Jurkat, Clone E6-1 (cell line): ENCODE measurements around the gene HIF3A.
"Not testable (repeated sequence)": the region's sequence is repeated elsewhere in the genome, so short reads cannot be mapped to it uniquely, and the experiment has no call there.

Experiments
- DNase-seq: peaks from one replicate; pipeline ENCODE4 v3.0.0-alpha.2; 2011; ENCODE audit warnings: low read depth, low spot score
- H3K4me3 ChIP-seq: 2 replicates; pipeline ENCODE4 v1.5.1; 2011; ENCODE audit warnings: mild to moderate bottlenecking, low read length, control low read depth, moderate library complexity

Gene HIF3A

DNA sequence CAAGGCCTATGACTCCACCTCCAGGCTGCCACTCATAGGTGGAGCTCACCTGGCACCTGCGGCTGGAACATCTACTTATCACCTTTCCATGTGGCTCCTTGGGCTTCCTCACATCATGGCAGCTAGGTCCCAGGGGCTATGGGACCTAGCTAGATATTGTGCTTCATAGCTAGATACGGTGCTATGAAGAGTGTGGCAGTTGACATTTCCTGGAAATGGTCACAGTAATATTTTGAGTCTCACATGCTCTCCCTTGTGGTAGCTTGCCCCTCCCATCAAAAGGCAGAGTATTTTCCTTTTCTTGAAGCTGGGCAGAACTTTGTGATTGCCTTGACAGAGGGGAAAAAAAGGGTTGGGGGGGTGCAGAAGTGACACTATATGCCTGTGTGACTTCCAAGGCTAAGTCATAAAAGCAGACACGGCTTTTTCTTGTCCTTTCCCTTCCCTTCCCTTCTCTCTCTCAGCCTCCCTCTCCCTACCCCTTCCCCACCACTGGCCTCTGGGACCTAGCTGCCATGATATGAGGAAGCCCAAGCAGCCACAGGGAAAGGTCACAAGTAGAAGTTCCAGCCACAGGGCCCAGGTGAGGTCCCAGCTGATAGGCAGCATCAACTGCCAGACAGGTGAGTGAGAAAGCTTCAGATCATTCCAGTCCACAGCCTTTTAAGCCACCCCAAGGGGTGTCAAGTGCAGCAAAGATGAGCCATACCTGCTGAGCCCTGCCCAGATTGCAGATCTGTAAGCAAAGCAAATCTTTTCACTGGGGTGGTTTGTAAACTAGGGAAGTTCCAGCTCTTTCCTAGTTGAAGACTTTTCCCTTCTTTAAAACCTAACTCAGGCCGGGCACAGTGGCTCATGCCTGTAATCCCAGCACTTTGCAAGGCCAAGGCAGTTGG is 6.9 kb upstream of the HIF3A start:
- no peak for DNase-seq
- H3K4me3 ChIP-seq = no peak overlapping the region

DNA sequence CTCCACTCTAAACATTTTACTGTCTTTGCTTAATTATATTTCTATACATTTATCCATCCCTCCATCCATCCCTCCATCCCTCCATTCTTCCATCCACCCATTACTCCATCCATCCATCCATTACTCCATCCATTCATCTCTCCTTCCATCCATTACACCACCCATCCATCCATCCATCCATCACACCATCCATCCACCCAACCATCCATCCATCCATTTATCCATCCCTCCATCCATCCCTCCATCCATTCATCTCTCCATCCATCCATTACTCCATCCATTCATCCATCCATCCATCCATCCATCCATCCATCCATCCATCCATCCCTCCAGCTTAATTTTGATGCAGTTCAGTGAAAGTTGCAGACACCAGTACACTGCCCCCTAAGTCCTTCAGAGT is 5.0 kb upstream of the HIF3A start:
- DNase-seq = no peak
- H3K4me3 ChIP-seq = no peak overlapping the region

DNA sequence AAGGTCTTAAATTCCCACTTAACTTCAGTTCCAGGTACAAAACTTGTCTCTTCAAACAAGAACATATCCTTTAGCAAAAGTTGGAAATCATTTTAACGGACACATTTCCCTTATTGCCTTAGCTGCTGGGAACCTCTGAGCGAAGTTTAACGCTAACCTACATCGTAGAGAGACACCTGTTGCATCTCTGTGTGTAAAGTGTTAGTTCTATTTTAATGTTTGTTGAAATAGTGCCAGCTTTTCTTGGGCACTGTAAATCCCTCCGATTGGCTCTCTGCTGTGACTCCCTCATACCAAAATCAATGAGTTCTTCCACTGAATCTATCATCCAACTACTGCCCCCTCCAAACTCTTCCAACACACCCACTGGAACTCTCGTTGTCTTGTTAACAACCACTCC is 2.3 kb upstream of the HIF3A start:
- H3K4me3 ChIP-seq = no peak overlapping the region
- DNase-seq = no peak

DNA sequence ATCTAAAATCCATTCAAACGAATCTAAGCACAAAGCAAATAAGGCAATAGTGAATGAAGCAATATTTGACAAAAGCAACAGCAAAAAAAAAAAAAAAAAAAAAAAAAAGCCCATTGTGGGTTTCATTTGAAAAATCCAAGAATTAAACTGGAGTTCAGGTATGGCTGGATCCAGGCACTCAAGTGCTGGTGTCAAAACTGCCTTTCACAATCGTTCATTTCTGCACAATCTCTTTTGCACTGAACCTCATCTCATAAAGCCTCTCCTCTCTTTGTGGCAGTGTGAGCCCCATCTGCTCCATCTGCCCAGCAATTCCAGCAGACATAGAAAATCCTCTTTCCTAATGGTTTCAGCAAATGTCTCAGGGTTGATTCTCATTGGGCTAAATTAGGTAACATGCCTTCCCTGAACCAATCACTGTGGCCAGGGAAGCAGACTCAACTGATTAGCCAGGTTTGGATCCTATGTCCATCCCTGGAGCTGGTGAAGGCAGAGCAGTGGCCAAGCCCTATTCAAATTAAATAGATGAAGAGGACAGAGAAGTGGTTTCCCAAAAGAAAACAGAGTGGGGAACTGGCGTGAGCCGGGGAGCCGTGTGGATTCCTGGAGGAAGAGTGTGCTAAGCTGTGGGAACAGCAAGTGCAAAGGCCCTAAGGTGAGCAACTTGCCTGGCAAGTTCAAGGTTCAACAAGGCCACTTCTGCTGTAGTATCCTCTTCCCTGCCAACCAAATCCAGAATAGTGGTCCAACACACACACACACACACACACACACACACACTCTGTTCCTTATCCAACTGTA is 1.2 kb upstream of the HIF3A start:
- H3K4me3 ChIP-seq = no peak overlapping the region
- no peak for DNase-seq

DNA sequence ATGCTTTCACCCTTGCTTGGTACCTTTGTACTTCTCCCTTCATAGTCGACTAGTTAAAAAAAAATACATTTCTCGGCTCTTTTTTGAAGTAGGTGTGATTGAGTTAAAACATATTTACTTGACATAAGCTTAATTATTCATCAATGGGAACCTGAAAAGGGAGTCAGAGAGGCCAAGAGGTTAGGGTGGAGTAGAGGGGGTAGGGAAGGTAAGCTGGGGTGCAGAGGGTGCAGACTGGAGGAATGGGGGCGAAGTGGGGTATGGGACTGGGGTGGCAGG is 701 bp upstream of the HIF3A start:
- no peak overlapping the region for H3K4me3 ChIP-seq
- DNase-seq = no peak

DNA sequence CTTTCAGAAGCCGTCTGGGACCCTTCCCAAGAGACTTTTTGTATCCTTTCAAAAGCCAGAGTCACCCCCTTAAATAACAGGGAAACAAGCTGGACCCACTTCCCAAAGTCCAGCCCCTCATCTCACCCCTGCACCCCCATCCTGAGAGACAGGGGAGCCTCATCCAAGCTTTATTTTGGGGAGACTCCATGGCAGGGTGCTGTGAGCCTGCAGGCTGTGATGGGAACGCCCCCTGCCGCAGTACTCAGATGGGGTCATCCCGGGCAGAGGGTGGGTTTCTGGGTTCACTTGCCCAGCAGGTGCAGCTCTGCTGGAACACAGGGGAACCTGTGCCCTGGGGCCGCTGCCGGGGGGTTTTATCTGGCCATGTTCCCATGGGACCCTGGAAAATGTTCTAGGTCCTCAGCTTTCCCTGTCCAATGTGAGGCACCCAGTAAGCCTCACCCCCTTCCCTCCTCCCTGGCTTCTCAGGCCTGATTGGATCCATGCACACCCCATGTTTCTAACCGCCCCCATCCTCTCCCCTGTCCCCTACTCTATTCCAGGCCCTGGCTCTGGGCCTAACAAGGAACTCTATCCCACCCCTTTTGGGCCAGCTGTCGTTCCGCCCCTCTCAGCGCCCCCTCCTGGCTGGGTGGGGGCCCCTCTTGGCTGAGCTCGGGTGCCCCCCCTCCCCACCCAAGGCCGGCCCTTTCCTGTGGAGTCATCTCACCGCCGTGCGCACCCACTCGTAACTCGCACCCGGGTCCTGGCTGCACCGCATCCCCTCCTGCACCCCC is 1.0 kb downstream of the HIF3A start:
- no peak overlapping the region for H3K4me3 ChIP-seq
- DNase-seq = no peak

DNA sequence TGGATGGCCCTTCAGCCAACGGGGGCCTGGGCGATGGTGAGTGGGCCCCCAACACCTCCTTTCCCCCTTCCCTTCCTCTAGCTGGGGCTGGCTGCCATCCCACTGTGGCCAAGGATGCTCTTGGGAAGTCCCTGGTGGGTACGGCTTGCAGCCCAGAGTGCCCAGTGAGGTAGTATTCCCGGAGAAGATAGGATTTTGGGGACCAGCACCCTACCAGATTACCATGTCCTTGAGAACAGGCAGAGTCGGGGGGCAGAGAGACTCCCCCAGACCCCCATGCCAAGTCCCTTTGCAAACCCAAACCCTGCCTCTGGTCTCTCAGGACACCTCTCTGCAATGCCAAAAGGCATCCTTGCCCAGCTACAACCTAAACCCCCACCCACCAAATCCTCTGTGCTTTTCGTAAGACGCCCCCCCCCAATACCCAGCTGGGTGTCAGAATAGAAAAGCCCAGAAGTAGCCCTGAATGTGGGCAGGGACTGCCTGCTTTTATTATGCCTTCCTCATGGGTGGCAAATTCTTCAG is 1.7 kb downstream of the HIF3A start:
- no peak for DNase-seq
- no peak overlapping the region for H3K4me3 ChIP-seq

DNA sequence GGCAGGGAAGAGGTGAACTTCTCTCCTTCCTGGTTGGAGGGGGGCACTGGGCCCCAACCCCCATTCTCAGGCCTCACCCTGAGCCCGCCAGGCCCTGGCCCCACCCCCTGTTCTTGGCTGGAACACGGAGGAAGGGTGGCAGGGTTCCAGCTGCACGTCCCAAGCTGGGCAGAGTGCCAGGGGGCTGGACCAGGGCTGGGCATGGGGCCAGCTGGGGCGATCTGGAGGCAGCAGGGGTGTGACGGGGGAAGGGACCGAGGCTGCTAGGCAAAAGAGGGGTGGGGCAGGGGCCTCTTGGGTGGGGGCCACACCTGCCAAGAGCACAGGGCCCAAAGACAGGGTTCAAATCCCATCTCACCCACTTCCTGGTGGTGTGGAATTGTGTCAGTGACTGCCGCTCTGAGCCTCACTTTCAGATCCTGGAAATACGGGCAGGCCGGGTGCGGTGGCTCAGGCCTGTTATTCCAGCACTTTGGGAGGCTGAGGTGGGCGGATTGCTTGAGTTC is 2.2 kb downstream of the HIF3A start:
- DNase-seq = no peak
- no peak overlapping the region for H3K4me3 ChIP-seq

DNA sequence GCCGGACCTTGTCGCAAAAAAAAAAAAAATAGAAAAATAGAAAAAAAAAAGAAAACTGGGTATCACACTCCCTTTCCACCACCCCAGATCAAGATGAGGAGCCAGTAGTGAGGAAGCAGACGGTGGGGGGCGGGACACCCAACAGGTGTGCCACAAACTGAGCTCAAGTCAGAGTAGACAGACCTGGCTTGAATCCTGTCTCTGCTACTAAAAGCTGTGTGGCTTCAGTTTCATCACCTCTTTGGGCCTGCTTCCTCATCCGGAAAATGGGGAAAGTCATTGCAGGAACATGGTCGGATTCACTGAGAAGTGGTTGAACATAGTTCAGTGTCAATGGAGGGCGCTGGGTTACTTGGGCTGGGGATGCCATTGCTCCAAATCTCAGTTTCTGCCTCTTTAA is 2.9 kb downstream of the HIF3A start:
- no peak overlapping the region for H3K4me3 ChIP-seq
- DNase-seq = no peak

DNA sequence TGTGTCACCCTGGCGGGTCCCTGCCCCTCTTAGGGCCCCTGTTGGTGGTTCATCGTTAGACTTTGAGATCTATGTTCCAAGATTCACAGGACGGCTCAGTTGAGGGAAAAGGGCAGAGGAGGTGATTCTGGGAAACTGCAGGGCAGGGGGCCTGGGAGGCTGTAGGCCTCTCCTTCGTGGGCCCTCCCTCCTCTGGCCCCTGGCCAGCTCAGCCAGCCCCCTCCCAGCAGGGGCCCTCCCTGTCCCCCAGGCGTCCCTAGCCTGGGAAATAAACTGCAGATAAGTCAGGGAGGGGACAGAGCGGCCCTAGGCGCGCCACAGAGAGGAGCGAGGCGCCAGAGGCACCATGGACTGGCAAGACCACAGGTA is 6.5 kb downstream of the HIF3A start:
- DNase-seq = no peak
- H3K4me3 ChIP-seq = no peak overlapping the region

DNA sequence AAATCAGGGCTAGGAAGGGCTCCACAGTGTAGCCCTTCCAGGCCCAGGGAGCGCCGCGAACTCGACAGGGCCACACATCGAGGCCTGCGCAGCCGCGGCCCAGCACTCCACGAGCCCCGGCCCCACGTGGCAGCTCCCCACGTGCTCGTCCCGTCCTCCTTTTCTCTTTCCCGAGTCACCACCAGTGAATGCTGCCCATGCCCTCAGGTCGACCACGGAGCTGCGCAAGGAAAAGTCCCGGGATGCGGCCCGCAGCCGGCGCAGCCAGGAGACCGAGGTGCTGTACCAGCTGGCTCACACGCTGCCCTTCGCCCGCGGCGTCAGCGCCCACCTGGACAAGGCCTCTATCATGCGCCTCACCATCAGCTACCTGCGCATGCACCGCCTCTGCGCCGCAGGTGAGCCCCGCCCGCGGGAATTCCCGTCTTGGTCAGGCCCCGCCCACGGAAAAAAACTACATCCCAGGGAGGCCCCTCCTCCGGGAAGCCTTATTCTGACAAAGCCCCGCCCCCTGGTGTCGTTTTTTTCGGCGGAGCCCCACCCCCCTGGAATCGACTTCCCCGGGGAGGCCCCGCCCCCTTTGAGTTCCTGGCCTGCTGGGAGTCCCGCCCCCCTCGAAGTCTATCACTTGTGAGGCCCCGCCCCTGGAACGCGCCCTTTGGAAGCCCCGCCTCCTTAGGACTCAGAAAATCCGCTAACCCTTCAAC is 7.0 kb downstream of the HIF3A start:
- DNase-seq = no peak
- no peak overlapping the region for H3K4me3 ChIP-seq

DNA sequence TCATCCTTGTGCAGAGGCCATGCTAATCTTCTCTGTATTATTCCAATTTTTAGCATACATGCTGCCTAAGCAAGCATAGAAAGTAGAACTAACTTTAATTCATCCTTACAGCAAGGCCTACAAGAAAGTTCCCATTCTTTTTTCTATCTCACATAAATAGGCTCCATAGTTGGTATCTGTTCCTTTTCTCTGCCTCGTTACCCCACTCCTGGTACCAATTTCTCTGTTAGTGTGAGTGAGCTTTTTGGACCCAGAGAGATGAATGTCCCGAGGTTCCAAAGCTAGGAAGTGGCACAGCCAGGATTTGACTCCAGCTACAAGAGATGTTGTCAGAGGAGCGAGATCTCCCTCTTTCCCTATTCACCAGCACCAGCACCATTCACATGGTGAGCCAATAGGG is 9.7 kb downstream of the HIF3A start:
- H3K4me3 ChIP-seq = no peak overlapping the region
- no peak for DNase-seq

DNA sequence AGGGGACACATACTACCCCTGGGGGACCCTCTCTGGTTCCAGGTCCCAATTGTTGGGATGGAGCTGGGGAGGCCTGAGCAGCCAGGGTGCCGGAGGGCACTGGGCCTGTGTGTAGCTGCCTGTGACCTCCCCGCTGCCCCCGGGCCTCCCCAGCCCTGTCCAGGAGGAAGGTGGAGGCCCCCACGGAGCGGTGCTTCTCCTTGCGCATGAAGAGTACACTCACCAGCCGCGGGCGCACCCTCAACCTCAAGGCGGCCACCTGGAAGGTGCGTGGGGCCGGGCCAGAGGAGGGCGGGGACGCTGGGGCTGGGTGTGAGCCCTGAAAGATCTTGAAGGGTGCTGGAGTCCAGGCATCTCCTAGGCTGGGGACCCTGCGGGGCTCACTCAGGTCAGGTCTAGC is 11.7 kb downstream of the HIF3A start:
- no peak overlapping the region for H3K4me3 ChIP-seq
- no peak for DNase-seq

DNA sequence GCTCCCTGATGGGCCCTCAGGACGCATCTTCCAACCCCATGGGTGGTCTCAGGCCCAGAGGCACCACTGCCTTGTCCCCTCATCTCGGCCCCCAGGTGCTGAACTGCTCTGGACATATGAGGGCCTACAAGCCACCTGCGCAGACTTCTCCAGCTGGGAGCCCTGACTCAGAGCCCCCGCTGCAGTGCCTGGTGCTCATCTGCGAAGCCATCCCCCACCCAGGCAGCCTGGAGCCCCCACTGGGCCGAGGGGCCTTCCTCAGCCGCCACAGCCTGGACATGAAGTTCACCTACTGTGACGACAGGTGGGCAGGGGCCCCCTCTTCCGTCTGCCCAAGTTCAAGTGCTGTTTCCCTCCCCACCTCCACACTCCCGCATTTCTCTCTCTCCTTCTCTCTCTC is 12.2 kb downstream of the HIF3A start:
- DNase-seq = no peak
- no peak overlapping the region for H3K4me3 ChIP-seq

DNA sequence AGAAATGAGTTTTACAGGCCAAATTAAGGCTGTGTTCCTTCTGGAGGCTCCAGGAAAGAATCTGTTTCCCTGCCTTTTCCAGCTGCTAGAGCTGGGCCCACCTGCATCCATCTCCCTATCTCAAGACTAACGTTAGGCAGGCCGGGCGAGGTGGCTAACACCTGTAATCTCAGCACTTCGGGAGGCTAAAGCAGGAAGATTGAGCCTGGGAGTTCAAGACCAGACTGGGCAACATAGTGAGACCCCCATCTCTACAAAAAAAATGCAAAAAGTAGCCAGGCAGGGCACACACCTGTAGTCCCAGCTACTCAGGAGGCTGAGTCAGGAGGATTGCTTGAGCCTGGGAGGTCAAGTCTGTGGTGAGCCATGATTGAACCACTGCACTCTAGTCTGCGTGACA is 14.6 kb downstream of the HIF3A start:
- H3K4me3 ChIP-seq = no peak overlapping the region
- no peak for DNase-seq

DNA sequence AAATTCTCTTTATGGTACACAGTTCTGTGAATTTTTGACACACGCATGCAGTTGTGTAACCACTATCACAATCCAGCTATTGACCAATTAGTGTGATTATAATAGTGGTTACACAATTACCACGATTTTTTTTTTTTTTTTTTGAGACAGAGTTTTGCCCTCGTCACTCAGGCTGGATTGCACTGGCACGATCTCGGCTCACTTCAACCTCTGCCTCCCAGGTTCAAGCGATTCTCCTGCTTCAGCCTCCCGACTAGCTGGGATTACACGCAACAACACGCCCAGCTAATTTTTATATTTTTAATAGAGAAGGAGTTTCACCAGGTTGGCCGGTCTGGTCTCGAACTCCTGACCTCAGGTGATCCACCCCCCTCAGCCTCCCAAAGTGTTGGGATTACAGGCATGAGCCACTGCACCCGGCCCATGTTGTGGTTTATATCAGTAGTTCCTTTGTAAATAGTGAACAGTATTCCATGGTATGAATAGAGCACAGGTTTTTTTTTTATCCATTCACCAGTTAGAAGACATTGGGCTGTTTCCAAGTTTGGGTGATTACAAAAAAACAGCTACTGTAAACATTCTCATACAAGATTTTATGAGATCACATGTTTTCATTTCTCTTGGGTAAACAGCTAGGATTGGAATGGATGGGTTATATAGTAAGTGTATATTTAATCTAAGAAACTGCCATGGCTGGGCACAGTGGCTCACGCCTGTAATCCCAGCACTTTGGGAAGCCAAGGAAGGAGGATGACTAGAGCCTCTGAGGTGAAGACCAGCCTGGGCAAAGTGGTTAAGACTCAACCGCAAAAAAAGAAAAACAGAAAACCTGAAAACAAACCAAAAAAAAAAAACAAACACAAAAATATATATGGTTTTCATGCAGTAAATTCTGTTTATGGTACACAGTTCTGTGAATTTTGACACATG is 17.0 kb downstream of the HIF3A start:
- DNase-seq, H3K4me3 ChIP-seq: not testable (repeated sequence)

DNA sequence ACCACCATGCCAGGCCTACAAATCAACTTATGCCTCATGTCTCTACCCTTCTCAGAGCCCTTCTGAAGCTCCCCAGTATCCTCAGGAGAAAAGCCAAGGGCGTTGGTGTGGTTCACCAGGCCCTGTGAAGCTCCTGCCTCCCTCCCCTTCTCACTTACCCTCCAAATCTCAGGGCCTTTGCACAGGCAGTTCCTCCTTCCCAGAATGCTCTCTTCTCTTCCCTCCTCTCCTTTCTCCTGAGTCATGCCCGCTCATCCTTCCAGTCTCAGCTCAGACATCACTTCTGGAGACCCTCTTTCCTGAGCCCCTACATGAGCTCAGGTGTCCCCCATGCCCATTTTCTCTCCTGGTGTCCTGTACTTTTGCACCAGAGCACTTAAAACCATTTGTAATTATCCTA is 20.5 kb downstream of the HIF3A start:
- H3K4me3 ChIP-seq = no peak overlapping the region
- no peak for DNase-seq

DNA sequence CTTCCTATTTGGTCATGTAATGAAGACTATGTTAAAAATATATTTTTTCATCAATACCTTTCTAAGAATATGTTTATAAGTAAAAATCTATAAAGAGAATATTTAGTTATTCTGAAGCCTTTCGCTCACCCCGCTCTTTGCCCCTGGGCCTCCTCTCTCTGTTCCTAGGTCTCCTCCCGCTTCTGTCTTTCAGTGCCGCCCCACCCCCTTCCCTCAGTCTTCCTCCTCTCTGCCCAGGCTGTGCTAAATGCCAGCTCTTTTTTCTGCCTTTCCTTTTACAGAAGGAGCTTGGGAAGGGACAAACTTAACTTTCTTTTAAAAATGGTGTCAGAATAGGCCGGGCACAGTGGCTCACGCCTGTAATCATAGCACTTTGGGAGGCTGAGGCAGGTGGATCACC is 22.8 kb downstream of the HIF3A start:
- DNase-seq = no peak

More for the DNA sequence above, 22.8 kb downstream of the HIF3A start:
- no peak overlapping the region for H3K4me3 ChIP-seq
